B cell (primary cell): ENCODE measurements around the gene SPHK2. TPM values are rescaled to one million over a fixed set of nuclear protein-coding genes. Genes with fewer than 3 reads are reported as not detected.

Experiments used
- ATAC-seq: fragments of 200-7000 bp; cut with Tn5 transposase; one replicate; pipeline ENCODE4 v1.10.0; 2021; ENCODE audit warnings: low read depth, mild to moderate bottlenecking, moderate number of reproducible peaks, moderate library complexity
- CTCF ChIA-PET: fragments of 350-600 bp; sonication (Branson Sonifier 250); formaldehyde crosslinking; loops from one replicate; lab custom pipeline; 2021; ENCODE audit warnings: antibody characterized with exemption, inconsistent platforms; lab: Charles Lee
- POLR2A ChIA-PET: fragments of 350-600 bp; sonication (Branson Sonifier 250); formaldehyde crosslinking; loops from one replicate; lab custom pipeline; 2021; ENCODE audit warnings: antibody characterized with exemption; lab: Charles Lee
- DNase-seq: peaks from one replicate; pipeline ENCODE4 v3.0.0; 2013
- H2AFZ ChIP-seq: 2 replicates; pipeline ENCODE4 v1.6.1; 2012; ENCODE audit warnings: mild to moderate bottlenecking, low read depth, low read length; ENCODE audit not compliant: insufficient read depth, poor library complexity, severe bottlenecking
- H3K27ac ChIP-seq, 2 donors: 1 replicate in 1 of 2; 2 replicates in 1 of 2; pipeline ENCODE4 v1.5.1; 2012 to 2013; ENCODE audit warnings: low read length in 2 of 2, mild to moderate bottlenecking in 2 of 2, moderate library complexity in 1 of 2
- H3K27me3 ChIP-seq, 4 experiments: fragments of 200-600 bp in 1 of 4; sonication (generic) in 1 of 4; replicated peaks in 1 of 4; 1 replicate in 2 of 4; 2 replicates in 2 of 4; pipeline versions ENCODE4 v1.6.1 to v1.7.0; 2013 to 2016; ENCODE audit warnings: low read length in 3 of 4, mild to moderate bottlenecking in 2 of 4, mixed read lengths in 1 of 4, moderate library complexity in 1 of 4; ENCODE audit not compliant: insufficient read depth in 4 of 4, control insufficient read depth in 3 of 4; ENCODE audit errors: control extremely low read depth in 1 of 4
- H3K36me3 ChIP-seq, 2 experiments: replicated peaks in 1 of 2; 1 replicate in 1 of 2; 2 replicates in 1 of 2; pipeline versions ENCODE4 v1.6.1 to v1.7.1; 2013; ENCODE audit warnings: low read length in 1 of 2; ENCODE audit not compliant: insufficient read depth in 2 of 2, control insufficient read depth in 1 of 2; ENCODE audit errors: control extremely low read depth in 1 of 2, extremely low read depth in 1 of 2
- H3K4me1 ChIP-seq, 2 donors: fragments of 200-600 bp in 1 of 2; sonication (generic) in 1 of 2; 1 replicate in 1 of 2; 2 replicates in 1 of 2; pipeline versions ENCODE4 v1.5.1 to v1.6.1; 2013 to 2017; ENCODE audit warnings: low read length in 2 of 2; ENCODE audit not compliant: control insufficient read depth in 2 of 2, insufficient read depth in 2 of 2
- H3K4me2 ChIP-seq: replicated peaks from 2 replicates; pipeline ENCODE3; 2012; ENCODE audit warnings: mild to moderate bottlenecking, low read depth, low read length; ENCODE audit not compliant: poor library complexity, severe bottlenecking
- H3K4me3 ChIP-seq, 5 experiments: fragments of 200-600 bp in 1 of 5; sonication (generic) in 1 of 5; 1 replicate in 3 of 5; 2 replicates in 2 of 5; pipeline versions ENCODE4 v1.5.1 to v1.7.0; 2011 to 2016; ENCODE audit warnings: low read length in 4 of 5, mild to moderate bottlenecking in 4 of 5, low read depth in 2 of 5, control low read depth in 1 of 5, moderate library complexity in 1 of 5; ENCODE audit not compliant: insufficient read depth in 1 of 5; ENCODE audit errors: control extremely low read depth in 1 of 5, extremely low read depth in 1 of 5
- H3K79me2 ChIP-seq: fragments of 200-600 bp; sonication (generic); one replicate; pipeline ENCODE4 v1.6.0; 2016; ENCODE audit warnings: low read length; ENCODE audit not compliant: control insufficient read depth, insufficient read depth
- H3K9ac ChIP-seq: fragments of 200-600 bp; sonication (generic); 2 replicates; pipeline ENCODE4 v1.6.1; 2017; ENCODE audit warnings: mild to moderate bottlenecking, low read length, moderate library complexity
- H3K9me3 ChIP-seq, 3 donors: one replicate each; pipeline versions ENCODE4 v1.6.1 to v1.7.1; 2013; ENCODE audit warnings: low read length in 2 of 3; ENCODE audit not compliant: control insufficient read depth in 2 of 3, insufficient read depth in 1 of 3; ENCODE audit errors: control extremely low read depth in 1 of 3
- H4K20me1 ChIP-seq: 2 replicates; pipeline ENCODE4 v1.6.0; 2012; ENCODE audit warnings: mild to moderate bottlenecking, low read length; ENCODE audit not compliant: insufficient read depth, control insufficient read depth, poor library complexity, severe bottlenecking
- H3K27ac Mint-ChIP-seq: one replicate; pipeline ENCODE4 v1.8.0; 2021; ENCODE audit warnings: mixed read lengths
- H3K27me3 Mint-ChIP-seq: one replicate; pipeline ENCODE4 v1.8.0; 2021; ENCODE audit warnings: mixed read lengths
- H3K4me1 Mint-ChIP-seq: one replicate; pipeline ENCODE4 v1.8.0; 2021; ENCODE audit warnings: mixed read lengths
- H3K4me3 Mint-ChIP-seq: one replicate; pipeline ENCODE4 v1.8.0; 2021; ENCODE audit warnings: mixed read lengths
- H3K9me3 Mint-ChIP-seq: one replicate; pipeline ENCODE4 v1.8.0; 2022; ENCODE audit warnings: mixed read lengths; ENCODE audit not compliant: insufficient read depth
- CTCF ChIP-seq: fragments of 200-600 bp; IDR thresholded peaks from one replicate; pipeline ENCODE4 v1.8.0; 2022; ENCODE audit warnings: antibody characterized with exemption, mild to moderate bottlenecking
- EZH2 ChIP-seq: IDR thresholded peaks from 2 replicates; pipeline ENCODE4 v1.6.1; 2012; ENCODE audit warnings: borderline replicate concordance, low read depth, mild to moderate bottlenecking, moderate library complexity, low read length; ENCODE audit not compliant: insufficient read depth, poor library complexity, severe bottlenecking
- WGBS: methylation state at CpG from one replicate; pipeline ENCODE4 v1.1.5; 2013; ENCODE audit warnings: missing lambda C conversion rate; ENCODE audit not compliant: insufficient coverage; 5-methylcytosine and 5-hydroxymethylcytosine counted together
- intact Hi-C: fragments of 100-400 bp; cut with micrococcal nuclease; formaldehyde crosslinking; loops from one replicate; pipeline ENCODE4 v1.10.0; 2022
- polyA plus RNA-seq: library from polyadenylated mRNA; depleted of rRNA; stranded (reverse); fragments of >200 nt; gene quantifications from 2 replicates; pipeline ENCODE4 v1.2.3, GENCODE V29; 2012
- total RNA-seq, 2 donors: library from RNA; stranded (reverse); fragments of 120-200 nt in 1 of 2; gene quantifications; 1 replicate in 1 of 2; 2 replicates in 1 of 2; pipeline versions ENCODE4 v1.2.3 to v1.2.4, GENCODE V29; 2013 to 2022

The SPHK2 gene
- total and polyA plus RNA-seq, 2 donors (not counting 1 experiment from before 2014, with no cell fraction given) = 17.0 to 47.3 TPM

- ChIA-PET CTCF (interaction anchor here (1.0 to 3.9 kb wide), 5 partner anchors 11 to 365 kb away, joined by 3 to 25 read pairs (median 3); partner anchors contain the start of genes CARD8 and SPACA4), POLR2A (interaction anchor here (0.5 to 1.9 kb wide), 18 partner anchors 8 to 1768 kb away, joined by 3 to 23 read pairs (median 4); partner anchors contain the start of genes AKT1S1, CA11, CARD8 and DBP)
- Histone ChIP-seq H3K4me3 (peak overlapping the region; percentile 36 to 100 (median 99)), H3K4me2 (peak overlapping the region; percentile 89), H3K27ac (peak overlapping the region; percentile 87 to 91), H3K36me3 (peaks cover 0 to 38% of the 10 kb centered on the region in 2 experiments), H3K79me2 (peaks cover 17% of the 10 kb centered on the region), H3K27me3 (no peaks in the 10 kb centered on the region), H4K20me1 (peaks cover 43% of the 10 kb centered on the region), H3K9ac (peak overlapping the region; percentile 98), H2AFZ (peak overlapping the region; percentile 85), H3K4me1 (peaks cover 30 to 51% of the 10 kb centered on the region in 2 donors), H3K9me3 (no peaks in the 10 kb centered on the region)
- ATAC-seq (no peak), DNase-seq (no peak)
- Mint-ChIP-seq H3K4me1 (peaks cover 55% of the 10 kb centered on the region), H3K4me3 (peak overlapping the region; percentile 98), H3K27me3 (no peaks in the 10 kb centered on the region), H3K27ac (peak overlapping the region; percentile 98), H3K9me3 (no peaks in the 10 kb centered on the region)
- intact Hi-C loops = loop anchor here (1.0 to 2.0 kb wide), 9 partner anchors 12 to 450 kb away; partner anchors contain the start of genes CYTH2, DBP, GRWD1 and LIG1
- WGBS = 0% methylated on average over 2 of the region's 6 CpGs
- TF ChIP-seq EZH2 (no peak), CTCF (no peak)
Observed at GRCh38 chr19:48619692-48620585, 633 bp downstream of the SPHK2 start.
